Osteoblast (primary cell): ENCODE measurements around the gene LRRC4C. TPM values are rescaled to one million over a fixed set of nuclear protein-coding genes. Genes with fewer than 3 reads are reported as not detected.

Source experiments
- DNase-seq: peaks from one replicate; pipeline ENCODE4 v3.0.0; 2011; ENCODE audit warnings: low spot score, mixed read lengths; ENCODE audit not compliant: insufficient read length; ENCODE audit errors: missing footprints
- H2AFZ ChIP-seq: 2 replicates; pipeline ENCODE4 v1.6.0; 2011; ENCODE audit warnings: mild to moderate bottlenecking, low read length
- H3K27ac ChIP-seq: 2 replicates; pipeline ENCODE4 v1.5.1; 2011; ENCODE audit warnings: mild to moderate bottlenecking, low read depth, low read length, moderate library complexity
- H3K27me3 ChIP-seq: 2 replicates; pipeline ENCODE4 v1.6.0; 2012; ENCODE audit warnings: mild to moderate bottlenecking, control low read depth, inconsistent platforms, low read length, moderate library complexity; ENCODE audit not compliant: insufficient read depth
- H3K36me3 ChIP-seq: 2 replicates; pipeline ENCODE4 v1.5.1; 2011; ENCODE audit warnings: mild to moderate bottlenecking, low read length, control low read depth, moderate library complexity; ENCODE audit not compliant: insufficient read depth
- H3K4me1 ChIP-seq: 2 replicates; pipeline ENCODE4 v1.5.1; 2011; ENCODE audit warnings: mild to moderate bottlenecking, low read length, control low read depth, moderate library complexity; ENCODE audit not compliant: insufficient read depth
- H3K4me2 ChIP-seq: 2 replicates; pipeline ENCODE4 v1.6.0; 2011; ENCODE audit warnings: mild to moderate bottlenecking, low read length; ENCODE audit not compliant: insufficient read depth
- H3K4me3 ChIP-seq: fragments of 200-600 bp; sonication (generic); 3 replicates; pipeline ENCODE4 v1.5.1; 2012; ENCODE audit warnings: mild to moderate bottlenecking, low read length, inconsistent platforms; ENCODE audit not compliant: insufficient read depth
- H3K79me2 ChIP-seq: 2 replicates; pipeline ENCODE4 v1.6.0; 2012; ENCODE audit warnings: mild to moderate bottlenecking, low read length, control low read depth, inconsistent platforms; ENCODE audit not compliant: insufficient read depth
- H3K9me3 ChIP-seq: 2 replicates; pipeline ENCODE4 v1.5.1; 2011; ENCODE audit warnings: low read depth, low read length, control low read depth
- H4K20me1 ChIP-seq: 2 replicates; pipeline ENCODE4 v1.6.0; 2012; ENCODE audit warnings: mild to moderate bottlenecking, low read length, control low read depth; ENCODE audit not compliant: insufficient read depth
- CTCF ChIP-seq: IDR thresholded peaks from 2 replicates; pipeline ENCODE4 v1.5.1; 2011; ENCODE audit warnings: mild to moderate bottlenecking, low read depth, low read length, moderate library complexity; ENCODE audit errors: extremely low read depth
- total RNA-seq: library from RNA; depleted of rRNA; stranded (reverse); fragments of >200 nt; gene quantifications from 2 replicates; pipeline ENCODE4 v1.2.3, GENCODE V29; 2012

The LRRC4C gene
- total RNA-seq, 1 donor: 2.2 TPM

- H3K4me3 ChIP-seq: no peak overlapping the region
- H4K20me1 ChIP-seq: no peaks in the 10 kb centered on the region
- no peaks in the 10 kb centered on the region for H3K36me3 ChIP-seq
- no peaks in the 10 kb centered on the region for H3K79me2 ChIP-seq
- no peak overlapping the region for H3K4me2 ChIP-seq
- no peak for TF ChIP-seq CTCF
- no peak for DNase-seq
- H3K9me3 ChIP-seq: no peaks in the 10 kb centered on the region
- H3K27ac ChIP-seq: no peak overlapping the region
- no peaks in the 10 kb centered on the region for H3K27me3 ChIP-seq
- no peaks in the 10 kb centered on the region for H3K4me1 ChIP-seq
- no peak overlapping the region for H2AFZ ChIP-seq
These were observed 861.8 kb downstream of the LRRC4C start for GRCh38 chr11:40597546-40598113.

GRCh38 chr11:40573254-40573891 lies 886.1 kb downstream of the LRRC4C start:
- DNase-seq: no peak
- Histone ChIP-seq H4K20me1 (no peaks in the 10 kb centered on the region), H3K79me2 (no peaks in the 10 kb centered on the region), H3K36me3 (no peaks in the 10 kb centered on the region), H3K4me3 (no peak overlapping the region), H3K27me3 (no peaks in the 10 kb centered on the region), H2AFZ (no peak overlapping the region), H3K9me3 (peaks cover 2% of the 10 kb centered on the region), H3K27ac (no peak overlapping the region), H3K4me1 (no peaks in the 10 kb centered on the region), H3K4me2 (no peak overlapping the region)
- no peak for TF ChIP-seq CTCF

- Histone ChIP-seq H3K36me3 (no peaks in the 10 kb centered on the region), H4K20me1 (no peaks in the 10 kb centered on the region), H3K79me2 (no peaks in the 10 kb centered on the region), H3K4me2 (no peak overlapping the region), H3K27ac (no peak overlapping the region), H2AFZ (no peak overlapping the region), H3K9me3 (peaks cover 2% of the 10 kb centered on the region), H3K27me3 (no peaks in the 10 kb centered on the region), H3K4me3 (no peak overlapping the region), H3K4me1 (no peaks in the 10 kb centered on the region)
- no peak for DNase-seq
- no peak for TF ChIP-seq CTCF
These were observed 889.4 kb downstream of the LRRC4C start for GRCh38 chr11:40569947-40570531.

- Histone ChIP-seq H3K4me1 (no peaks in the 10 kb centered on the region), H3K4me3 (no peak overlapping the region), H3K27me3 (no peaks in the 10 kb centered on the region), H3K36me3 (no peaks in the 10 kb centered on the region), H4K20me1 (no peaks in the 10 kb centered on the region), H3K27ac (no peak overlapping the region), H3K79me2 (no peaks in the 10 kb centered on the region), H3K9me3 (peaks cover 5% of the 10 kb centered on the region), H3K4me2 (no peak overlapping the region), H2AFZ (no peak overlapping the region)
- TF ChIP-seq CTCF: no peak
- no peak for DNase-seq
These were observed 892.1 kb downstream of the LRRC4C start for GRCh38 chr11:40567392-40567791.
